Activated naive CD8-positive, alpha-beta T cell (primary cell): Measurements from ENCODE around the gene CHGA.

ENCODE experiments used
- H3K27ac Mint-ChIP-seq: one replicate; pipeline ENCODE4 v1.8.0; 2021; ENCODE audit warnings: mixed read lengths
- H3K27me3 Mint-ChIP-seq: one replicate; pipeline ENCODE4 v1.8.0; 2021; ENCODE audit warnings: mixed read lengths
- H3K36me3 Mint-ChIP-seq: one replicate; pipeline ENCODE4 v1.8.0; 2021; ENCODE audit warnings: mixed read lengths
- H3K4me1 Mint-ChIP-seq: one replicate; pipeline ENCODE4 v1.8.0; 2021; ENCODE audit warnings: low read depth, mixed read lengths
- H3K4me3 Mint-ChIP-seq: one replicate; pipeline ENCODE4 v1.8.0; 2021; ENCODE audit warnings: mild to moderate bottlenecking, mixed read lengths
- H3K9me3 Mint-ChIP-seq: one replicate; pipeline ENCODE4 v1.8.0; 2021; ENCODE audit warnings: low read depth, mixed read lengths

The CHGA gene

GRCh38 chr14:92964124-92965109 is 41.5 kb downstream of the CHGA start:
- H3K27me3 Mint-ChIP-seq, result no peaks in the 10 kb centered on the region
- no peak overlapping the region for H3K27ac Mint-ChIP-seq
- H3K4me3 Mint-ChIP-seq, result no peak overlapping the region
- peaks cover 6% of the 10 kb centered on the region for H3K36me3 Mint-ChIP-seq
- H3K9me3 Mint-ChIP-seq, result peaks cover 3% of the 10 kb centered on the region
- H3K4me1 Mint-ChIP-seq, result peaks cover 6% of the 10 kb centered on the region

GRCh38 chr14:92965281-92965680 is 42.3 kb downstream of the CHGA start:
- Mint-ChIP-seq H3K4me3 (no peak overlapping the region), H3K36me3 (peaks cover 6% of the 10 kb centered on the region), H3K9me3 (peaks cover 3% of the 10 kb centered on the region), H3K4me1 (peaks cover 6% of the 10 kb centered on the region), H3K27ac (peak overlapping the region; percentile 50), H3K27me3 (no peaks in the 10 kb centered on the region)

GRCh38 chr14:92967346-92967926 is 44.5 kb downstream of the CHGA start:
- H3K4me3 Mint-ChIP-seq, result no peak overlapping the region
- peaks cover 3% of the 10 kb centered on the region for H3K9me3 Mint-ChIP-seq
- peaks cover 6% of the 10 kb centered on the region for H3K4me1 Mint-ChIP-seq
- no peak overlapping the region for H3K27ac Mint-ChIP-seq
- no peaks in the 10 kb centered on the region for H3K27me3 Mint-ChIP-seq
- peaks cover 6% of the 10 kb centered on the region for H3K36me3 Mint-ChIP-seq

DNA sequence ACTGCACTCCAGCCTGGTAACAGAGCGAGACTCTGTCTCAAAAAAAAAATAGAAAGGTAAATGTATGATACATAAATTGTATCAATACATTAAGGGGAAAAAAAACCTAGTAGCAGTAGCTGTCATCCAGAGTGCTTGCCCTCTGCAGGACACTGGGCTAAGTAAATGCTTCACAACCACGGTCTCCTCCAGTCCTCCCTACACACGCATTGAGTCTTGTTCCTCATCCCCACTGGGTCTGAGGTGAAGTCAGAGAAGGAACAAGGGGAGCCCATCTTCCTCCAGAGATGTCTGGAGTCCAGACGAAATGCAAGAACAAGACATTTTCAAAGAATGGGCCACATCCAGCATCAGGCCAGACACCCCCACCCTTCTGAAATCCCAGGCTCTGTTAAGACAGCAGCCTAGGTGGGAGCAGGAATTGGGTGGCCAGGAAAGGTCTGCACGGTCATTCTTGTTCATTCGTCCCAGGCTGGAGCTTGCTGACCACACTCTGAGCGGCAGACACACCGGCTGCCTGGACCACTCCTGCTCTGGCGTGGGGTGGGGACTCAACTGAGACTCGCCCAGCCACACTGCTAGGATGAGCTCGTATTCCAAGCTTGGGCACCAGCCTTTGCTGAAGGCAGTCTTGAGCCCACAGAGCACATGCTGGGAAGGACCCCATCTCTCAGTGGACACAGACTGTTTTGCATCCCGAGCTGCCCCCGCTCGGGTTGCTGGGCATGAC is 45.5 kb downstream of the CHGA start:
- H3K4me1 Mint-ChIP-seq, result peaks cover 8% of the 10 kb centered on the region
- H3K9me3 Mint-ChIP-seq, result peaks cover 3% of the 10 kb centered on the region
- no peak overlapping the region for H3K4me3 Mint-ChIP-seq
- H3K27me3 Mint-ChIP-seq, result no peaks in the 10 kb centered on the region
- H3K27ac Mint-ChIP-seq, result no peak overlapping the region
- peaks cover 10% of the 10 kb centered on the region for H3K36me3 Mint-ChIP-seq

DNA sequence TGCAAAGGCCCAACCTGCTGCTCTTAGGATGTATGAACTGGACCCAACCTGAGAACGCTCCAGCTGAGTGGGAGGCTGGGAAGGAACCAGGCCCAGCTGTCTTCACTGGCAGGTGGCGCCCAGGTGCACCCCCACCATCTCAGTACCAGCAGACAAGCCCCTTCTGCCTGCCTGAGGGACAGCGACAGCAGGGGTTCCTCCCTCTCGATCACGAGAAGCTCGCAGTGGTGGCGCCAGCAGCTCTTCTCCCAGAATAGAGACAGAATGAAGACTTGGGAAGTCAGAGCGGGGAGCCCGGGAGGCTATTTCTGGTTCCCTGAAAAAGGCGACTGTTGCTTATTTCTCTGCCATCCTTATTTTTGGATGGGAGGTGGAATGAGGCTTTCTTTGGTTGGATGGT is 46.5 kb downstream of the CHGA start:
- peaks cover 10% of the 10 kb centered on the region for H3K36me3 Mint-ChIP-seq
- peaks cover 6% of the 10 kb centered on the region for H3K4me1 Mint-ChIP-seq
- no peaks in the 10 kb centered on the region for H3K27me3 Mint-ChIP-seq

GRCh38 chr14:92969871-92970270 is 46.9 kb downstream of the CHGA start:
- Mint-ChIP-seq H3K36me3 (peaks cover 10% of the 10 kb centered on the region), H3K4me3 (no peak overlapping the region), H3K9me3 (peaks cover 3% of the 10 kb centered on the region), H3K27ac (no peak overlapping the region), H3K27me3 (no peaks in the 10 kb centered on the region), H3K4me1 (peaks cover 6% of the 10 kb centered on the region)

More for the DNA sequence above, 46.5 kb downstream of the CHGA start:
- Mint-ChIP-seq H3K9me3 (peaks cover 3% of the 10 kb centered on the region), H3K27ac (no peak overlapping the region), H3K4me3 (no peak overlapping the region)

DNA sequence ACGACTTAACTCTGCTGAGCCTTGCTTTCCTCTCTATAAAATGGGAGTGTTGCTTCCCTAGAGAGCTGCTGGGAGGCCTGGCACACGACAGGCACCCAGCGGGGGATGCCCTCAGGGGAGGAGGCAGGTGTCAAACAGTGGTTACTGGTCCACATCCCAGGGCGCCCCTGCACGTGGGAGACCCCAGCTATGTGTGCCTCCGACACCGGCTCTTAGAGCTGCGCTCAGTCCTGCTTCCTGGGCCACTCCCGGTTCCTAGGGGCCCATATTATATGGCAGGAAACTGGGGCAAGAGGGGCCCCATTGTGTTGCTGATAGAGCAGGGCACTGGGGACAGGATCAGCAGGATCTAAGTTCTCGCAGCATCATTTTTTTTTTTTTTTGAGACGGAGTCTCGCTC is 47.3 kb downstream of the CHGA start:
- Mint-ChIP-seq H3K27ac (no peak overlapping the region), H3K4me3 (no peak overlapping the region), H3K27me3 (no peaks in the 10 kb centered on the region), H3K9me3 (peaks cover 3% of the 10 kb centered on the region), H3K4me1 (peaks cover 5% of the 10 kb centered on the region), H3K36me3 (peaks cover 10% of the 10 kb centered on the region)

DNA sequence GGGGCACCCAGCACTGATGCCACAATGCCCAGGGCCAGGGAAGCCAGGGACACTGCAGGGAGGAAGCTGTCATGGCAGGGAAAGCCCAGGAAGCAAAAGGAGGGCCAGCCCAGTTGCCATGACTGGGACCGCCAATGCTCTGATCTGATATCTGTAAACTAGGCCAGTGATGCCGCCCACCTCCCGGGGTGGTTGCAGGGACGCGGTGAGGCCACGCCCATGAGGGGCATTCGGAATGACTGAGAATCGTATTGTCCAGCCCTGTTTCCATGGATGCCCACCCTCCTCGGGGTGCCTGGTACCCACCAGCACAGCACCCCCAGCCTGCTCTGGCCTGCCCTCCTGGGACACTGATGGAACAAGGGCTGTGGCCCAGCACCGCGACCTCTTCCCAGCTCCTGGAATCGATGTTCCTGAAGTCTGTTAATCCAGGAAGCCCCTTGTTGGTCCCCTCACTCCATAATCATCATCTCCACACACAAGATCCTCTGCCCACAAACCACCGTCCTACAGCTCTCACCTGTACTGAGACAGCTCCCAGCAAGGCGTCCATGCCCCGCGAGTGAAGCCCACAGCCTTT is 48.7 kb downstream of the CHGA start:
- H3K9me3 Mint-ChIP-seq, result peaks cover 3% of the 10 kb centered on the region
- H3K36me3 Mint-ChIP-seq, result peaks cover 16% of the 10 kb centered on the region
- peaks cover 2% of the 10 kb centered on the region for H3K4me1 Mint-ChIP-seq
- no peak overlapping the region for H3K27ac Mint-ChIP-seq
- H3K27me3 Mint-ChIP-seq, result no peaks in the 10 kb centered on the region
- no peak overlapping the region for H3K4me3 Mint-ChIP-seq

GRCh38 chr14:92973261-92973797 is 50.4 kb downstream of the CHGA start:
- no peak overlapping the region for H3K27ac Mint-ChIP-seq
- H3K27me3 Mint-ChIP-seq, result no peaks in the 10 kb centered on the region
- H3K4me3 Mint-ChIP-seq, result no peak overlapping the region
- H3K4me1 Mint-ChIP-seq, result peaks cover 2% of the 10 kb centered on the region
- H3K36me3 Mint-ChIP-seq, result peaks cover 28% of the 10 kb centered on the region
- peaks cover 9% of the 10 kb centered on the region for H3K9me3 Mint-ChIP-seq

DNA sequence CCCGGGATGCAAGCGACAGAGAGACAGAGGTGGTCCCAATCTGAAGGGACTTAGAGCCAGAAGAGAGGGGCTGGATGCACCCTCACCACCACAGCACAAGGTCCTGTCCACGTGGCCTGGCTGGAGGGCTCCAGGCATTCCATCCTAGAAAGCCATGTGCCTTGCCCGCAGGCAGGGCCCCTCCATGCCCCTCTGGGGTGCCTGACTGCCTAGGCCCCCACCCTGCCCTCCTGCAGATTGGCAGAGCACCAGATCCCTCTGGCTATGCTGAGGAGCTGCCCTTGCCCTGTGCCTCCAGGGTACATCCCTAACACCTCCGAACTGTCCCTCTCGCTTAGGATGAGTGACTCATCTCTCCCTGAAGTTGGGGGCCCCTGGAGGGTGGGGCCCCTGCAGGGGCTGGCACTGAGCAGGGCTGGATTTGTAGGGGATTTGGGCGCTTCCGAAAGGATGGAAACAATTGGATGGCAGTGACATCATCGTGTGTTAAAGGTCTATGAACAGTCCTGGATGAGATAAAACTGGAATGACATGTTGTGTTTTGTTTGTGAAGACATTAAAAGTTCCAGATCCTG is 50.9 kb downstream of the CHGA start:
- Mint-ChIP-seq H3K27ac (no peak overlapping the region), H3K4me3 (no peak overlapping the region), H3K9me3 (peaks cover 9% of the 10 kb centered on the region), H3K36me3 (peaks cover 28% of the 10 kb centered on the region), H3K4me1 (peaks cover 2% of the 10 kb centered on the region), H3K27me3 (no peaks in the 10 kb centered on the region)

- H3K9me3 Mint-ChIP-seq, result peaks cover 9% of the 10 kb centered on the region
- no peaks in the 10 kb centered on the region for H3K27me3 Mint-ChIP-seq
- H3K27ac Mint-ChIP-seq, result no peak overlapping the region
- peaks cover 36% of the 10 kb centered on the region for H3K36me3 Mint-ChIP-seq
- H3K4me1 Mint-ChIP-seq, result peaks cover 2% of the 10 kb centered on the region
- no peak overlapping the region for H3K4me3 Mint-ChIP-seq
These were observed 51.8 kb downstream of the CHGA start for GRCh38 chr14:92974541-92975345.

- Mint-ChIP-seq H3K9me3 (peaks cover 9% of the 10 kb centered on the region), H3K27ac (no peak overlapping the region), H3K36me3 (peaks cover 39% of the 10 kb centered on the region), H3K4me3 (no peak overlapping the region), H3K4me1 (peaks cover 2% of the 10 kb centered on the region), H3K27me3 (no peaks in the 10 kb centered on the region)
These were observed 53.3 kb downstream of the CHGA start for GRCh38 chr14:92976268-92976667.

DNA sequence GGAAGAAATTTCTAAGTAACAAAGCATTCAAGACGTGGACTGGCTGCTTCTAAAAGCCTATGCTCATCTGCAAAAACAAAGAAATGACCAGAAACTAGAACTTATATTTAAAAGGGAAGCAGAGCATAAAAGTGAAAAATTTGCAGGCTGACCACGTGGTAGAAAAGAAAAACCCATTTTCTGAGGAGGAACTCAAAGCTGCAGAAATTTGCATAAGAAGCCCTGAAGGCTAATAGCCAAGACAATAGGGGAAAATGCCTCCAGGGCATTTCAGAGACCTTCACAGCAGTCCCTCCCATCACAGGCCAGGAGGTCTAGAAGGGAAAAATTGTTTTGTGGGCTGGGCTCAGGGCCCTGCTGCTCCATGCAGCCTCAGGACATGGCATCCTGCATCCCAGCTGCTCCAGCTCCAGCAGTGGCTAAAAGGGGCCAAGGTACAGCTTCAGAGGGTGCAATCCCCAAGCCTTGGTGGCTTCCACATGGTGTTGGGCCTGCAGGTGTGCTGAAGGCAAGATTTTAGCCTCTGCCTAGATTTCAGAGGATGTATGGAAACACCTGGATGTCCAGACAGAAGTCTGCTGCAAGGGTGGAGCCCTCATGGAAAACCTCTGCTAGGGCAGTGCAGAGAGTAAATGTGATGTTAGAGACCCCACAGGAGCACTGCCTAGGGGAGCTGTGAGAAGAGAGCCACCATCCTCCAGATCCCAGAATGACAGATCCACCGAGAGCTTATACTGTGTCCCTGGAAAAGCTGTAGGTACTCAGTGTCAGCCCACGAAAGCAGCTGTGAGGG is 55.5 kb downstream of the CHGA start:
- H3K27ac Mint-ChIP-seq, result no peak overlapping the region
- peaks cover 9% of the 10 kb centered on the region for H3K9me3 Mint-ChIP-seq
- H3K36me3 Mint-ChIP-seq, result peaks cover 42% of the 10 kb centered on the region
- no peak overlapping the region for H3K4me3 Mint-ChIP-seq
- H3K27me3 Mint-ChIP-seq, result no peaks in the 10 kb centered on the region
- peaks cover 3% of the 10 kb centered on the region for H3K4me1 Mint-ChIP-seq
